Left ventricle myocardium inferior (tissue), 1 donor: ENCODE results near the gene CGREF1. TPM values are rescaled to one million over a fixed set of nuclear protein-coding genes. Genes with fewer than 3 reads are reported as not detected.

ENCODE experiments used
- DNase-seq: peaks from one replicate; pipeline ENCODE4 v3.0.0-alpha.2; 2020
- H3K27ac ChIP-seq: fragments of 200-600 bp; replicated peaks from 2 replicates; pipeline ENCODE4 v1.8.0; 2021
- H3K27me3 ChIP-seq: fragments of 200-600 bp; 2 replicates; pipeline ENCODE4 v1.8.0; 2021; ENCODE audit warnings: low read depth
- H3K36me3 ChIP-seq: fragments of 200-600 bp; 2 replicates; pipeline ENCODE4 v1.8.0; 2021
- H3K4me1 ChIP-seq: fragments of 200-600 bp; 2 replicates; pipeline ENCODE4 v1.8.0; 2021
- H3K4me3 ChIP-seq: fragments of 200-600 bp; 2 replicates; pipeline ENCODE4 v1.8.0; 2021; ENCODE audit warnings: mild to moderate bottlenecking, moderate library complexity
- H3K9me3 ChIP-seq: fragments of 200-600 bp; replicated peaks from 2 replicates; pipeline ENCODE4 v1.8.0; 2021
- intact Hi-C: fragments of 100-400 bp; cut with micrococcal nuclease; formaldehyde crosslinking; loops from one replicate; pipeline ENCODE4 v1.11.0; 2022
- total RNA-seq: library from RNA; stranded (reverse); fragmentation: NEBNext Ultra II Directional; extraction: Animal tissue kit (Norgen Biotek cat#: 25700); gene quantifications from one replicate; pipeline ENCODE4 v1.2.1, GENCODE V29; 2021
- TF ChIP-seq, protein P1 (sequence below): fragments of 200-600 bp; IDR thresholded peaks from 2 replicates; pipeline ENCODE4 v1.8.0; 2021; ENCODE audit warnings: antibody characterized with exemption, mild to moderate bottlenecking, borderline replicate concordance
- donor health status: DM: no; HTN: yes; CAD: no; lungs with severe emphysema.

CGREF1 gene
- total RNA-seq, 1 donor from 2014 or later: 0.80 TPM

GRCh38 chr2:27082773-27083409 is 36.0 kb downstream of the CGREF1 start:
- Histone ChIP-seq H3K27ac (no peak overlapping the region), H3K4me1 (peaks cover 66% of the 10 kb centered on the region)
- no peak for DNase-seq

DNA sequence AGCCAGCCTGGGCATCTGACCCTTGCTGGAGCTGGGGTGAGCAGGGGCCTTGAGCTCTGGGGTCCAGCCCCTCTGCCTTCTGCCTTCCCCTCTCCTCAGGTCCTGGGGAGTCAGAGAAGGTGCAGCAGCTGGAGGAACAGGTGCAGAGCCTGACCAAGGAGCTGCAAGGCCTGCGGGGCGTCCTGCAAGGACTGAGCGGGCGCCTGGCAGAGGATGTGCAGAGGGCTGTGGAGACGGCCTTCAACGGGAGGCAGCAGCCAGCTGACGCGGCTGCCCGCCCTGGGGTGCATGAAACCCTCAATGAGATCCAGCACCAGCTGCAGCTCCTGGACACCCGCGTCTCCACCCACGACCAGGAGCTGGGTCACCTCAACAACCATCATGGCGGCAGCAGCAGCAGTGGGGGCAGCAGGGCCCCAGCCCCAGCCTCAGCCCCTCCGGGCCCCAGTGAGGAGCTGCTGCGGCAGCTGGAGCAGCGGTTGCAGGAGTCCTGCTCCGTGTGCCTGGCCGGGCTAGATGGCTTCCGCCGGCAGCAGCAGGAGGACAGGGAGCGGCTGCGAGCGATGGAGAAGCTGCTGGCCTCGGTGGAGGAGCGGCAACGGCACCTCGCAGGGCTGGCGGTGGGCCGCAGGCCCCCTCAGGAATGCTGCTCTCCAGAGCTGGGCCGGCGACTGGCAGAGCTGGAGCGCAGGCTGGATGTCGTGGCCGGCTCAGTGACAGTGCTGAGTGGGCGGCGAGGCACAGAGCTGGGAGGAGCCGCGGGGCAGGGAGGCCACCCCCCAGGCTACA is 36.8 kb downstream of the CGREF1 start:
- peak overlapping the region; percentile 68 for H3K4me3 ChIP-seq
- no peaks in the 10 kb centered on the region for H3K27me3 ChIP-seq
- no peaks in the 10 kb centered on the region for H3K36me3 ChIP-seq
- no peak for DNase-seq
- intact Hi-C loops: loop anchor here (10.0 kb wide), 1 partner anchor 117 kb away; no protein-coding TSS in a partner anchor
- peak overlapping the region; percentile 93 for H3K27ac ChIP-seq
- no peaks in the 10 kb centered on the region for H3K9me3 ChIP-seq
- TF ChIP-seq, protein P1, sequence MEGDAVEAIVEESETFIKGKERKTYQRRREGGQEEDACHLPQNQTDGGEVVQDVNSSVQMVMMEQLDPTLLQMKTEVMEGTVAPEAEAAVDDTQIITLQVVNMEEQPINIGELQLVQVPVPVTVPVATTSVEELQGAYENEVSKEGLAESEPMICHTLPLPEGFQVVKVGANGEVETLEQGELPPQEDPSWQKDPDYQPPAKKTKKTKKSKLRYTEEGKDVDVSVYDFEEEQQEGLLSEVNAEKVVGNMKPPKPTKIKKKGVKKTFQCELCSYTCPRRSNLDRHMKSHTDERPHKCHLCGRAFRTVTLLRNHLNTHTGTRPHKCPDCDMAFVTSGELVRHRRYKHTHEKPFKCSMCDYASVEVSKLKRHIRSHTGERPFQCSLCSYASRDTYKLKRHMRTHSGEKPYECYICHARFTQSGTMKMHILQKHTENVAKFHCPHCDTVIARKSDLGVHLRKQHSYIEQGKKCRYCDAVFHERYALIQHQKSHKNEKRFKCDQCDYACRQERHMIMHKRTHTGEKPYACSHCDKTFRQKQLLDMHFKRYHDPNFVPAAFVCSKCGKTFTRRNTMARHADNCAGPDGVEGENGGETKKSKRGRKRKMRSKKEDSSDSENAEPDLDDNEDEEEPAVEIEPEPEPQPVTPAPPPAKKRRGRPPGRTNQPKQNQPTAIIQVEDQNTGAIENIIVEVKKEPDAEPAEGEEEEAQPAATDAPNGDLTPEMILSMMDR: no peak
- H3K4me1 ChIP-seq: peaks cover 68% of the 10 kb centered on the region

More at GRCh38 chr2:27082773-27083409, 36.0 kb downstream of the CGREF1 start:
- TF ChIP-seq, protein P1: no peak
- intact Hi-C loops: loop anchor here (10.0 kb wide), 1 partner anchor 118 kb away; no protein-coding TSS in a partner anchor
- H3K4me3 ChIP-seq: no peak overlapping the region
- no peaks in the 10 kb centered on the region for H3K27me3 ChIP-seq
- H3K36me3 ChIP-seq: no peaks in the 10 kb centered on the region
- H3K9me3 ChIP-seq: no peaks in the 10 kb centered on the region

GRCh38 chr2:27080603-27080936 is 38.4 kb downstream of the CGREF1 start:
- intact Hi-C loops: loop anchor here (10.0 kb wide), 1 partner anchor 116 kb away; no protein-coding TSS in a partner anchor
- DNase-seq: no peak
- peak overlapping the region; percentile 68 for H3K4me3 ChIP-seq
- no peaks in the 10 kb centered on the region for H3K9me3 ChIP-seq
- H3K27me3 ChIP-seq: no peaks in the 10 kb centered on the region
- TF ChIP-seq, protein P1: no peak
- no peaks in the 10 kb centered on the region for H3K36me3 ChIP-seq
- H3K4me1 ChIP-seq: peaks cover 60% of the 10 kb centered on the region
- peak overlapping the region; percentile 93 for H3K27ac ChIP-seq

DNA sequence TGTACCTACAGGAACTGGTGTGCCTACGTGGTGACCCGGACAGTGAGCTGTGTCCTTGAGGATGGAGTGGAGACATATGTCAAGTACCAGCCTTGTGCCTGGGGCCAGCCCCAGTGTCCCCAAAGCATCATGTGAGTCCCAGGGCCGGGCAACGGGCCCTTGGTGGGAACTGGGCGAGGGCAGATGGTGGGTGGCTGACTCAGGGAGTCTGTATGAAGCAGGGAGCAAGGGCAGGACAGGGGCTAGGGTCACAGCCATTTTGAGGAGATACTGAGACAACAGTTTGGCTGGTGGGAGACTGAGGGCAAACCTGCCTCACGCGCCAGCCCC is 38.8 kb downstream of the CGREF1 start:
- peak overlapping the region; percentile 93 for H3K27ac ChIP-seq
- H3K4me3 ChIP-seq: peak overlapping the region; percentile 68
- H3K36me3 ChIP-seq: no peaks in the 10 kb centered on the region
- TF ChIP-seq, protein P1: no peak
- H3K9me3 ChIP-seq: no peaks in the 10 kb centered on the region
- DNase-seq: no peak
- peaks cover 60% of the 10 kb centered on the region for H3K4me1 ChIP-seq
- H3K27me3 ChIP-seq: no peaks in the 10 kb centered on the region
- intact Hi-C loops: loop anchor here (10.0 kb wide), 1 partner anchor 115 kb away; no protein-coding TSS in a partner anchor

GRCh38 chr2:27079233-27080139 is 39.4 kb downstream of the CGREF1 start:
- intact Hi-C loops: loop anchor here (10.0 kb wide), 1 partner anchor 115 kb away; no protein-coding TSS in a partner anchor
- DNase-seq: no peak

More at GRCh38 chr2:27079233-27080139, 39.4 kb downstream of the CGREF1 start:
- Histone ChIP-seq H3K36me3 (no peaks in the 10 kb centered on the region), H3K27me3 (no peaks in the 10 kb centered on the region), H3K27ac (peak overlapping the region; percentile 93), H3K4me3 (peak overlapping the region; percentile 68), H3K9me3 (no peaks in the 10 kb centered on the region), H3K4me1 (peaks cover 61% of the 10 kb centered on the region)
- TF ChIP-seq, protein P1: no peak
